SIG-M5 (cell line): ENCODE measurements around the gene MCOLN1.
"Not testable (repeated sequence)": the region's sequence is repeated elsewhere in the genome, so short reads cannot be mapped to it uniquely, and the experiment has no call there.

ENCODE experiments used
- DNase-seq: peaks from one replicate; lab custom pipeline; 2025; lab: John Stamatoyannopoulos, UW

Gene MCOLN1

GRCh38 chr19:7575434-7576040 lies 53.1 kb downstream of the MCOLN1 start:
- DNase-seq = no peak

GRCh38 chr19:7577422-7577821 lies 55.0 kb downstream of the MCOLN1 start:
- DNase-seq = not testable (repeated sequence)

- DNase-seq = no peak
These were observed 55.7 kb downstream of the MCOLN1 start for GRCh38 chr19:7578127-7578526.

GRCh38 chr19:7579182-7579581 lies 56.8 kb downstream of the MCOLN1 start:
- no peak for DNase-seq

- no peak for DNase-seq
These were observed 60.0 kb downstream of the MCOLN1 start for GRCh38 chr19:7582446-7582845.
